ENCODE measurements around the gene RASA3. TPM values are rescaled to one million over a fixed set of nuclear protein-coding genes. Genes with fewer than 3 reads are reported as not detected.

The RASA3 gene
- total RNA-seq, 1 experiment from 2014 or later, result 18.6 TPM

DNA sequence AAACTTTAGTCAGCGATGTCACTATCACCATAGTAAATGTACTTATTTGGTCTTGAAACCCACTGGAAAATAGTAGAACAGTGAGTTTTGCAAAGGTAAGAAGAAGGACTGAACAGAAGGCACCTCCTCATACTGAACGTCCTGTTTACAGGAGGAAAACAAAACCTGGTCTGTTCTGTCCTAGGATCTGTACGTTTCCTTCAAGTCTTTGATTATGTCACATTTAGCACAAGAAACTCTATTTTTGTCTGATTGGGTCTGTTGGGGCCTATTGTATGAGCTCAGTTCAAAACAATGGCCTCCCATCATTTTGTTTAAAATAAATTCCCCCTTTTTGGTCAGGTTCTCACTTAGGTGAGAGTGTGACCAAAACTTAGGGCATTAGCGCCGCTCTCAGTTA is 35.5 kb upstream of the RASA3 start:
- Histone ChIP-seq H3K4me3 (replicated peaks in 1 of 2; ENCODE audit: low read depth in 1 of 2, low read length in 2 of 2) (no peak overlapping the region), H3K9me3 (ENCODE audit: control insufficient read depth in 1 of 2, insufficient read depth in 1 of 2, low read depth in 1 of 2, low read length in 2 of 2) (no peaks in the 10 kb centered on the region), H3K36me3 (ENCODE audit: control insufficient read depth in 1 of 2, insufficient read depth in 2 of 2, low read length in 2 of 2) (no peaks in the 10 kb centered on the region), H3K27ac (ENCODE audit: low read depth, low read length) (no peak overlapping the region), H2AFZ (ENCODE audit: low read depth, low read length, poor library complexity, severe bottlenecking) (no peak overlapping the region), H4K20me1 (ENCODE audit: insufficient read depth) (no peaks in the 10 kb centered on the region), H3K27me3 (ENCODE audit: insufficient read depth, low read length) (0 out of 2 replicates have a peak, but pooled peaks cover 2% of the 10 kb centered on the region), H3K79me2 (ENCODE audit: insufficient read depth, low read length) (no peaks in the 10 kb centered on the region), H3K9ac (ENCODE audit: low read length) (no peak overlapping the region), H3K4me2 (ENCODE audit: low read length) (no peak overlapping the region), H3K4me1 (ENCODE audit: control insufficient read depth in 1 of 2, insufficient read depth in 2 of 2, low read length in 2 of 2) (no peaks in the 10 kb centered on the region), H3K9me2 (ENCODE audit: insufficient read depth) (no peaks in the 10 kb centered on the region)
- CTCF ChIA-PET, result no interaction called here
- no peak for ATAC-seq
- BruUV-seq (replicated peaks), result no TSS peak
- intact Hi-C loops (cut with micrococcal nuclease), result no loop called here
- POLR2A ChIA-PET, result no interaction called here
- RAD21 ChIA-PET (ENCODE audit: low non-redundant PET in 1 of 2, low total read pairs in 2 of 2, uncharacterized antibody in 2 of 2, unreplicated experiment in 2 of 2), result interaction anchor here in 1 of 2 experiments (0.6 kb wide), 1 partner anchor 563 kb away, joined by 3 read pairs; no protein-coding TSS in a partner anchor
- DNase-seq (ENCODE audit: low read depth, low spot score), result no peak
- no peak for TF ChIP-seq RAD21 (IDR thresholded peaks at IDR 0.05; ENCODE audit: low read depth)
- no peak for TF ChIP-seq TCF7L2 (IDR thresholded peaks at IDR 0.05; ENCODE audit: borderline replicate concordance, extremely low read depth, insufficient read depth, insufficient read length)
- TF ChIP-seq EZH2phosphoT487 (IDR thresholded peaks at IDR 0.05; ENCODE audit: borderline replicate concordance), result no peak
- TF ChIP-seq, protein P1, sequence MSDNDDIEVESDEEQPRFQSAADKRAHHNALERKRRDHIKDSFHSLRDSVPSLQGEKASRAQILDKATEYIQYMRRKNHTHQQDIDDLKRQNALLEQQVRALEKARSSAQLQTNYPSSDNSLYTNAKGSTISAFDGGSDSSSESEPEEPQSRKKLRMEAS (IDR thresholded peaks at IDR 0.05), result no peak
- no peak for TF ChIP-seq SP1 (IDR thresholded peaks at IDR 0.05; ENCODE audit: low read depth)
- TF ChIP-seq JUND (IDR thresholded peaks at IDR 0.05), result no peak

DNA sequence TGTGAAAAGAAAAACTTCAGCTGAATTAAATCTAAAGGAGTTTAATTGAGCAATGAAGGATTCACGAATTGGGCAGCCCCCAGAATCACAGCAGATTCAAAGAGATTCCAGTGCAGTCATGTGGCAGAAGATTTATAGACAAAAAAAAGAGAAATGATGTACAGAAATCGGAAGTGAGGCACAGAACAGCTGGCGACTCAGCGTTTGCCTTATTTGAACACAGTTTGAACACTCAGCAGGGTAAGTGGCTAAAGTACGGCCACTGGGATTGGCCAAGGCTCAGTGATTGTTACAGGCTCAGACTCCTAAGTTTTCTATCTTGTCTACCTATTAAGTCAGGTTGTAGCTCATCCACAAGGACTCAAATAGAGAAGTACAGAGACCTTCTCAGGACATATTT is 35.0 kb upstream of the RASA3 start:
- BruUV-seq (replicated peaks), result no TSS peak
- H3K9me3 ChIP-seq (ENCODE audit: control insufficient read depth in 1 of 2, insufficient read depth in 1 of 2, low read depth in 1 of 2, low read length in 2 of 2), result no peaks in the 10 kb centered on the region
- DNase-seq (ENCODE audit: low read depth, low spot score) (no peak), ATAC-seq (no peak)
- H2AFZ ChIP-seq (ENCODE audit: low read depth, low read length, poor library complexity, severe bottlenecking), result no peak overlapping the region
- intact Hi-C loops (cut with micrococcal nuclease), result no loop called here
- no peaks in the 10 kb centered on the region for H3K4me1 ChIP-seq (ENCODE audit: control insufficient read depth in 1 of 2, insufficient read depth in 2 of 2, low read length in 2 of 2)
- H3K36me3 ChIP-seq (ENCODE audit: control insufficient read depth in 1 of 2, insufficient read depth in 2 of 2, low read length in 2 of 2), result no peaks in the 10 kb centered on the region
- H3K9me2 ChIP-seq (ENCODE audit: insufficient read depth), result no peaks in the 10 kb centered on the region
- H3K27ac ChIP-seq (ENCODE audit: low read depth, low read length), result no peak overlapping the region
- no peaks in the 10 kb centered on the region for H3K79me2 ChIP-seq (ENCODE audit: insufficient read depth, low read length)
- H3K27me3 ChIP-seq (ENCODE audit: insufficient read depth, low read length), result 0 out of 2 replicates have a peak, but pooled peaks cover 2% of the 10 kb centered on the region
- ChIA-PET RAD21 (ENCODE audit: low non-redundant PET in 1 of 2, low total read pairs in 2 of 2, uncharacterized antibody in 2 of 2, unreplicated experiment in 2 of 2) (no interaction called here), POLR2A (no interaction called here), CTCF (no interaction called here)
- H4K20me1 ChIP-seq (ENCODE audit: insufficient read depth), result no peaks in the 10 kb centered on the region
- no peak overlapping the region for H3K9ac ChIP-seq (ENCODE audit: low read length)
- H3K4me2 ChIP-seq (ENCODE audit: low read length), result no peak overlapping the region
- H3K4me3 ChIP-seq (replicated peaks in 1 of 2; ENCODE audit: low read depth in 1 of 2, low read length in 2 of 2), result no peak overlapping the region
- TF ChIP-seq FOSL1 (IDR thresholded peaks at IDR 0.05; ENCODE audit: low read depth) (no peak), EZH2phosphoT487 (IDR thresholded peaks at IDR 0.05; ENCODE audit: borderline replicate concordance) (no peak), SRF (IDR thresholded peaks at IDR 0.05; ENCODE audit: low read depth) (no peak), POLR2A (IDR thresholded peaks at IDR 0.05; ENCODE audit: borderline replicate concordance, extremely low read depth, insufficient read depth, insufficient read length) (no peak), ELF1 (IDR thresholded peaks at IDR 0.05; ENCODE audit: borderline replicate concordance, low read depth) (no peak), ZFX (IDR thresholded peaks at IDR 0.05) (no peak), YY1 (IDR thresholded peaks at IDR 0.05; ENCODE audit: extremely low read depth, insufficient replicate concordance, low read depth, low read length) (no peak), ZNF274 (IDR thresholded peaks at IDR 0.05; ENCODE audit: low read depth, low read length) (no peak), SP1 (IDR thresholded peaks at IDR 0.05; ENCODE audit: low read depth) (no peak), CEBPB (IDR thresholded peaks at IDR 0.05; ENCODE audit: low read depth) (no peak), SIN3A (IDR thresholded peaks at IDR 0.05; ENCODE audit: low read depth) (no peak), TCF7L2 (IDR thresholded peaks at IDR 0.05; ENCODE audit: borderline replicate concordance, extremely low read depth, insufficient read depth, insufficient read length) (no peak), CBX3 (IDR thresholded peaks at IDR 0.05; ENCODE audit: low read depth) (no peak)
- TF ChIP-seq, protein P2, sequence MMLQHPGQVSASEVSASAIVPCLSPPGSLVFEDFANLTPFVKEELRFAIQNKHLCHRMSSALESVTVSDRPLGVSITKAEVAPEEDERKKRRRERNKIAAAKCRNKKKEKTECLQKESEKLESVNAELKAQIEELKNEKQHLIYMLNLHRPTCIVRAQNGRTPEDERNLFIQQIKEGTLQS (IDR thresholded peaks at IDR 0.05), result no peak
- TF ChIP-seq, protein P3, sequence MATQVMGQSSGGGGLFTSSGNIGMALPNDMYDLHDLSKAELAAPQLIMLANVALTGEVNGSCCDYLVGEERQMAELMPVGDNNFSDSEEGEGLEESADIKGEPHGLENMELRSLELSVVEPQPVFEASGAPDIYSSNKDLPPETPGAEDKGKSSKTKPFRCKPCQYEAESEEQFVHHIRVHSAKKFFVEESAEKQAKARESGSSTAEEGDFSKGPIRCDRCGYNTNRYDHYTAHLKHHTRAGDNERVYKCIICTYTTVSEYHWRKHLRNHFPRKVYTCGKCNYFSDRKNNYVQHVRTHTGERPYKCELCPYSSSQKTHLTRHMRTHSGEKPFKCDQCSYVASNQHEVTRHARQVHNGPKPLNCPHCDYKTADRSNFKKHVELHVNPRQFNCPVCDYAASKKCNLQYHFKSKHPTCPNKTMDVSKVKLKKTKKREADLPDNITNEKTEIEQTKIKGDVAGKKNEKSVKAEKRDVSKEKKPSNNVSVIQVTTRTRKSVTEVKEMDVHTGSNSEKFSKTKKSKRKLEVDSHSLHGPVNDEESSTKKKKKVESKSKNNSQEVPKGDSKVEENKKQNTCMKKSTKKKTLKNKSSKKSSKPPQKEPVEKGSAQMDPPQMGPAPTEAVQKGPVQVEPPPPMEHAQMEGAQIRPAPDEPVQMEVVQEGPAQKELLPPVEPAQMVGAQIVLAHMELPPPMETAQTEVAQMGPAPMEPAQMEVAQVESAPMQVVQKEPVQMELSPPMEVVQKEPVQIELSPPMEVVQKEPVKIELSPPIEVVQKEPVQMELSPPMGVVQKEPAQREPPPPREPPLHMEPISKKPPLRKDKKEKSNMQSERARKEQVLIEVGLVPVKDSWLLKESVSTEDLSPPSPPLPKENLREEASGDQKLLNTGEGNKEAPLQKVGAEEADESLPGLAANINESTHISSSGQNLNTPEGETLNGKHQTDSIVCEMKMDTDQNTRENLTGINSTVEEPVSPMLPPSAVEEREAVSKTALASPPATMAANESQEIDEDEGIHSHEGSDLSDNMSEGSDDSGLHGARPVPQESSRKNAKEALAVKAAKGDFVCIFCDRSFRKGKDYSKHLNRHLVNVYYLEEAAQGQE (IDR thresholded peaks at IDR 0.05; ENCODE audit: low read depth), result no peak
- TF ChIP-seq, protein P1 (IDR thresholded peaks at IDR 0.05), result no peak

All from HCT116 (cell line).